AG08395 (cell line): Measurements from ENCODE around the gene PPP1R1B.

Experiments
- DNase-seq: peaks from one replicate; pipeline ENCODE4 v3.0.0; 2012; ENCODE audit warnings: mixed read lengths, low spot score

PPP1R1B gene

DNA sequence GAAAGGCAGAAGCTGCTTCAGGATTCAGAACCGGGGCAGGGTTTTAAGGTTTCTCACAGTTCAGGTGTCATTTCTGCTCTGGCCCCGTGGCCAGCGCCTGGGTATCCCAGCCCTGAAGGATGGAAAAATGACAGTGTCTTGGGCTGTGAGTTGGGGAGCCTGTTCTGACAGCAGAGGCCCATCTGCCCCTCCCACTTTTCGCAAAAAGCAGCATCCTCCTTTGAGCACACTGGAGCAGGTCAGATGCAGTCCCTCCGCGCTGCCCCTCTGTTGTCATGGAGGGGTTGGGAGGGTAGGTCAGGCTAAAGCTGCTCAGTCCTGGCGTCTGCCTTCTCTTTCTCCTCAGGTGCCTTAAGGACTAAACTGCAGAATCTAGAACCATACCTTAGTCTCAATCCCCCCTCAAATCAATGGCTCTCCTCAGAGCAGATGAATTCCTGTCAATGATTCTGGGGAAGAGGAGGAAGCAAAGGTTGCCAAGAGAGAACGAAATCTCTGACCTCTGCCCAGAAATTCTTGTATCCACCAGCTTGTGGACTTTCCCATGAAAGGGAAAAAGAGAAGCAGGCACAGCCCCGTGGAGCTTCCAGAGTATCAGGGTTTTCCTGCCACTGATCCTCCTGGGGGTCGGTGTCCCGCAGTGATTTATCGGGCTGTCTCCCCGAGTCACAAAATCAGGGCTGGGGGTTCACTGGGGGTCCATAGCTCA lies 26.3 kb upstream of the PPP1R1B start:
- no peak for DNase-seq

DNA sequence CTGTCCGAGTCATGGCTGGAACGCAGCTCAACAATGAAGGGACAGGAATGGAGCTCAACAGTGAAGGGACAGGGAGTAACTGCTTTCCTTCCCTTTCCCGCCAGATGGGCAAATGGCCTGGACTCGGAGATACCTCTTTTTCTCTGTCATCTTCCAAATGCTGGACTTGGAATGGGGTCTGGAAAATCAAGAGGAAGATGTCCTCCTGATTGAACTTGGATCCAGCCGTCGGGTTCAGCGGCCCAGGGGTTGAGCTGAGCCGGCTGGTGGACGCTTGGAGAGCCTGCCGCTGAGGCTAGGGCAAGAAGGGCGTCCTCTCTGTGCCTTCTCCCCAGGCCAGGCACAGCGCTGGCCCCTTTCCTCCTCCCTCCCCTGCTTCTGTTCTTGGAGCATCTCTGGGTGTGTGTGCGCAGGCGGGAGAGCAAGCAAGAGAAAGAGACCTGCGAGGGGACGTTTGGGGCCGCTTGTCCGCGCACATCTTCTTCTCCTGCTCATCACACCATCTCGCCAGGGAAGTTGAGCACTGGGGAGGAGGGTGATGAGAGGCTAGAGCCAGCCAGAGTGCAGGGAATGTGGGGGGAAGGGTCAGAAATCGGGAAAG lies 25.7 kb upstream of the PPP1R1B start:
- no peak for DNase-seq

- no peak for DNase-seq
Measured at GRCh38 chr17:39601758-39602532, 24.8 kb upstream of the PPP1R1B start.

DNA sequence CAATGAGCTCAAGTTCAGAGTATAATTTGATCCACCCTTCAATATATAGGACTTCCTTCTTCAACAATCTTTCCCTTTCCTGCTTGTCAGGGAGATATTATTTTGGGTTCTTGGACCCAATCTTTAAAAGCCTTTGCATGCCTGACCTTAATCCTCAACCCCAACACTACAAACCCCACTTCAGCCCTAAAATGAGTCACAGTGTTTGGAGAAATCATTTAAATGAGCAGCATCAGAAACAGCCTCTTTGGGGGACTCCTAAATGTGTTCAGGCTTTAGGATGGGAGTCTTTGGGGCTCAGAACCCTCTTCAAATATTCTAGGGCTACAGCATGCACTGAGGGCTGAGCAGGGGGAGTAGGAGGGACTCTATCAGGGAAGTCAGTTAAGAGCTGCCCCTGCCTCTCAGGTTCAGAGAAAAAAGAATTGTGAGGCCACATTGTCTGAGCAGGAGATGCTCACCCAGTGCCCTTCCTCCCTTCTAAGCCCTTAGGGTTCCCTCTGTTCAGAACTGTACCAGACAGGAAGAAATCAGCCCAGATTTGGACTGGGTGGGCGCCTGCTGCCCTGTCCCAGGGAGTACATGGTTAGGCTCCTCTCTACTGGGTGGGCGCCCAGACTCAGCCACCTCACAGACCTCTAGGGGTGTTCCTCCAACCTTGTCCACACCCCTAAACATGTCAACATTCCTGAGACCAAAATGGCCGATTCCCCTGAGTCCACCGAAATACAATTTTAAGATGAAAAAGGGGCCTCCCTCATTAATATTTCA lies 24.0 kb upstream of the PPP1R1B start:
- no peak for DNase-seq

- no peak for DNase-seq
Measured at GRCh38 chr17:39603304-39604016, 23.3 kb upstream of the PPP1R1B start.

DNA sequence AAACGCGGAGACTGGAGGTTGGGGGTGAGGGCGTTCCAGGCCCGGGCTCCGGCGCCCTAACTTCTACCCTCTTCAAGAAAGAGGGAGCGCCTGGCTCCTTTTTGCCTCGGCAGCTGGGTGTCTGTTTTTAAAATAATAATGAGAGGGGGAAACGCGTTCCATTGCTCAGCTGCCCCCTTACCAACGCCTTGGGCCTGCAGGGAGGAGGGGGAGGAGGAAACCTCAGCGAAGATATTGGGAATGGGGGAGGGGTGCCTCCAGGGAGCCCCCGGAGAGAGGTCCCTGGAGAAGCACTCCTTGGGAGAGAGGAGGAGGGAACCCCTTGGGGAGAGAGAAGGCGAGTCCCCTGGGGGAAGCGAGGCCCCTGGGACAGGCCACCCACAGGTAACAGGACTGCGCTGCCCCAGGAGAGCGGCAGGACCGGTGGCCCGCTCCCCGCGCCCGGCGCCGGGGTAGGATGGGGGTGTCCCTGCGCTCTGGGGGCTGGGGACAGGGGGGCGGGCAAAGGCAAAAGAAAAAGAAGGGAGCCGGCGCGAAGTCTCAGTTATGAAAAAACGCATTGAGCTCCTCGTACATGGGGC lies 21.8 kb upstream of the PPP1R1B start:
- no peak for DNase-seq

DNA sequence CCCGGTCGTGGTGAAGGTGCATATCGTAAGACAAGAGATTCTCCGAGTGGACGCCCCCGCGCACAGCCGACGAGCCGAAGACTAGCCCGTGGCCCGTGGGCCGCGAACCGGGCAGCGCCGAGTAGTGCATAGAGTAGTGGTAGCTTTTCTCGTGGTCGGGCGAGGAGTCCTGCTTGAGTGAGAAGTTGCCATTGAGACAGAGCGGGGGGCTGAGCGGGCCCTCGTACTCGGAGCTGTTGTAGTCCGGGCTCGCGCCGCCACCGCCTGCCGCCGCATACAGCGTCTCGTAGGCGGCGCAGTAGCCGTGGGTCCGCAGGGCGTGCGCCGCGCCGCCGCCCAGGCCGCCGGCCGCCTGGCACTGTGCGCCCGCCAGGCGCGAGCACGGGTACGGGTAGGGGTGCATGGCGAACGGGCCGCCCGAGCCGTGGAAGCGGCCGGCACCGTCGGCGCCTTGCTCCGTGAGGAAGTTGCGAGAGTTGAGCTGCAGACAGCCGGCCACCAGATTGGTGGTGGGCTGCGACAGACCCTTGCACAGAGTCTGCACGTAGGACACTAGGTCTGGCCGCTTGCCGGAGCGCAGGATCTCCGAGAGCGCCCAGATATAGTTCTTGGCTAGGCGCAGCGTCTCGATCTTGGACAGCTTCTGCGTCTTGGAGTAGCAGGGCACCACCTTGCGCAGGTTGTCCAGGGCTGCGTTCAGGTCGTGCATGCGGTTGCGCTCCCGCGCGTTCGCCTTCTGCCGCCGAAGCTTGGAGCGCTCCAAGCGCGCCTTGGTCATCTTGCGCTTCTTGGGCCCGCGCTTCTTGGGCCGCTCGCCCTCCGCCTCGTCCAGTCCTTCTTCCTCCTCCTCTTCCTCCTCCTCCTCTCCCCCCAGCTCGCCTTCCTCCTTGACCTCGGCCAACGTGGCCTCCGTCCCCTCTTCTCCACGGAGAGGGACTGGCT lies 21.0 kb upstream of the PPP1R1B start:
- DNase-seq = no peak

DNA sequence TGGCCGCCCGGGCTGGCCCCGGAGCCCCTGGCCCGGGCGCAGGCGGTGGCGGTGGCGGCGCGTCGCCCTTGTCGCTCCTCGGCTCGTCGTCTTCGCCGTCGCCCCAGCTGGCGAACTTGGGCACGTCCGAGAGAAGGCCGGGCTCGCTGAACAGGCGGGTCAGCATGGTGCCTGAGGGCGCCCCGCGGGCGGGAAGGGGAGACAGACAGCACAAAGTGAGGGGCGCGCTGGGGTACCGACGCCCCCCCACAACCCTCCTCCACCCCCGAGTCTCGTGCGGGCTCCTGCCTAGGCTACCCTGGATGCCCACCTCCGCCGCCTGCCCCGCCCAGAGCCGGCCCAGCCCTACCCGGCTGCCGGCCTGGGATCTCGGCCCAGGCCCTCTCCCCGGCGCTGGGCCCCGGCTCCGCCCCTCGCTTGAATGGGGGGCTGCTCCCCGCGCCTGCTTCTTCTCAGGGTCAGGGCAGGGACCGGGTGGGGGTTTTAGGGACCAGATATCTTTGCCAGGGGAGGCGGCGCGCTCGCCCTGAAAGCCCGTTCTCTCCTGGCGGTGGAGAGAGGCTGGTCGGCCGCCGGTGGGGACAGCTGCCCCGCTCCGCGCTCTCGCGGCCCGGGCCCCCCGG lies 20.2 kb upstream of the PPP1R1B start:
- DNase-seq = no peak

GRCh38 chr17:39607057-39607850 lies 19.5 kb upstream of the PPP1R1B start:
- DNase-seq = no peak

GRCh38 chr17:39607851-39608130 lies 19.0 kb upstream of the PPP1R1B start, which contains the start of gene NEUROD2:
Gene NEUROD2 (minus strand): TSS chr17:39607920. CDS start chr17:39606599, 1,321 bp downstream.
- no peak for DNase-seq

- no peak for DNase-seq
Measured at GRCh38 chr17:39608142-39608981, 18.4 kb upstream of the PPP1R1B start.

GRCh38 chr17:39609416-39610025 lies 17.2 kb upstream of the PPP1R1B start:
- DNase-seq = no peak

- DNase-seq = no peak
Measured at GRCh38 chr17:39611401-39612112, 15.2 kb upstream of the PPP1R1B start.

GRCh38 chr17:39612291-39612894 lies 14.4 kb upstream of the PPP1R1B start:
- no peak for DNase-seq

DNA sequence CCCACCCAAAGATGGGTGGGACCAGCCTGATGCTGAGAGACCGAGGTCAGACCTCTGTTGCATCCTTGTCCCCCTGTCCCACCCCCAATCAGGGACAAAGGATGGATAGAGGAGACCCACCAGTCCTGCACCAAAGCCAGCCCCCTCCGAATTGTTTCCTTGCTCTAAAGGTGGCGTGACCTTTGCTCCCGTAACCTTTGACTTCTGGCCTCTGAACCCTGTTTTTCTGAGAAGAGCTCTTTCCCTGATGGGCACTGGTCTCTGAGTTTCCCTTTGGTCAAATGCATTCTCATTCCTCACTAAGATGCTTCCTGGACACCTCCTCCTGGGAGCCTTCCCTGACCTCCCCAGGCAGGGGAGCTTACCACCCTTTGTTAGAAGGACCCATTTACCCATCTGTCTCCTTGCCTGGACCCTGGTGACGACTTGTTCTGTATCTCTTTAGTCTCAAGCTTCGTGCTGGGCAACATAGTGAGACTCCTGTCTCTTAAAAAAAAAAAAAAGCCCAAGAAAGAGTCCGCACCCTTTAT lies 13.8 kb upstream of the PPP1R1B start:
- no peak for DNase-seq

DNA sequence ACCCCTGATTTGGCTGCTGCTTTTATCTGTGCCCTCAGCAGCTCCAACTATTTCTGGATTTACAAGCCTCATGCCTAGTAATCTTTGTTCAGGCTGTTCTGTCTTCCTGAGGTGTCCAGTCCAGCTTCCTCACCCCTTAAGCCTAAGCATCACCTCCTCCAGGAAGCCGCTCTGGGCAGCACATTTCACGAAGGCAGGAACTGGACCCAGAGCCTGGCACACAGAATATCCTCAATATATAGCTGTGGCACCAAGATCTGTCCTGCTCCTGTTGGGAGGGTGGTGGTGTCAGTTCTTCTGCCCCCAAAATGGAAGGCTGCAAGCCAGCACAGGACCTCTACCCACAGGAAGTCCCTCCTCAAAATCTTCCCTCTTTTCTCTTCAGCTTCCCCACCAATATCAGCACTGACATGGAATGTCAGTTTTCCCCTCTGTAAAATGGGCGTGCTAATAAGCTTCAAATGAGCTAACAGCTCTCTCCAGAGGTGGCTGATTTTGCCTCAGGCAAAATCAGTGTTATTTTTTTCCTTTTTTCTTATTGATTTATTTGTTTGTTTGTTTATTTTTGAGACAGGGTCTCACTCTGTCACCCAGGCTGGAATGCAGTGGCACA lies 12.1 kb upstream of the PPP1R1B start:
- no peak for DNase-seq
